Vagina (tissue), 2 donors: ENCODE data around the gene GRIN2C. TPM values are rescaled to one million over a fixed set of nuclear protein-coding genes. Genes with fewer than 3 reads are reported as not detected.

Experiments
- DNase-seq, 2 donors: peaks; one replicate each; pipeline ENCODE4 v3.0.0-alpha.2; 2017; ENCODE audit errors: extremely low spot score in 2 of 2
- H3K27ac ChIP-seq: fragments of 200-600 bp; sonication (generic); one replicate; pipeline ENCODE4 v1.5.1; 2019
- H3K27me3 ChIP-seq: fragments of 200-600 bp; sonication (generic); one replicate; pipeline ENCODE4 v1.5.1; 2019
- H3K36me3 ChIP-seq, 2 donors: fragments of 200-600 bp; sonication (generic); one replicate each; pipeline ENCODE4 v1.5.1; 2017 to 2019
- H3K4me1 ChIP-seq: fragments of 200-600 bp; sonication (generic); one replicate; pipeline ENCODE4 v1.5.1; 2019
- H3K4me3 ChIP-seq, 2 donors: fragments of 200-600 bp; sonication (generic); 1 replicate in 1 of 2; 2 replicates in 1 of 2; pipeline ENCODE4 v1.5.1; 2016 to 2019
- H3K9me3 ChIP-seq: fragments of 200-600 bp; sonication (generic); one replicate; pipeline ENCODE4 v1.5.1; 2019
- POLR2A ChIP-seq, 2 donors: fragments of 450-650 bp; IDR thresholded peaks; one replicate each; pipeline ENCODE4 v1.6.1; 2017; ENCODE audit warnings: antibody characterized with exemption in 2 of 2, mild to moderate bottlenecking in 2 of 2, moderate library complexity in 2 of 2
- POLR2AphosphoS5 ChIP-seq, 2 donors: sonication (generic); formaldehyde crosslinking; IDR thresholded peaks; one replicate each; pipeline ENCODE4 v1.9.0; 2017; ENCODE audit warnings: antibody characterized with exemption in 2 of 2, mild to moderate bottlenecking in 2 of 2, low read depth in 1 of 2; ENCODE audit not compliant: insufficient read depth in 1 of 2
- intact Hi-C: fragments of 100-400 bp; cut with DNase I; formaldehyde crosslinking; loops from one replicate; pipeline ENCODE4 v1.15.1; 2023
- total RNA-seq: library from RNA; depleted of rRNA; stranded (reverse); fragments of >200 nt; gene quantifications from one replicate; pipeline ENCODE4 v1.2.3, GENCODE V29; 2016
- TF ChIP-seq, protein P1 (sequence below), 3 experiments: fragments of 450-650 bp in 2 of 3; fragments of 200-600 bp in 1 of 3; sonication (generic) in 1 of 3; IDR thresholded peaks; one replicate each; pipeline ENCODE4 v1.5.1; 2017 to 2019; ENCODE audit warnings: antibody characterized with exemption in 3 of 3, mild to moderate bottlenecking in 2 of 3, moderate library complexity in 2 of 3

The GRIN2C gene
- total RNA-seq, 1 donor from 2014 or later, result not detected

DNA sequence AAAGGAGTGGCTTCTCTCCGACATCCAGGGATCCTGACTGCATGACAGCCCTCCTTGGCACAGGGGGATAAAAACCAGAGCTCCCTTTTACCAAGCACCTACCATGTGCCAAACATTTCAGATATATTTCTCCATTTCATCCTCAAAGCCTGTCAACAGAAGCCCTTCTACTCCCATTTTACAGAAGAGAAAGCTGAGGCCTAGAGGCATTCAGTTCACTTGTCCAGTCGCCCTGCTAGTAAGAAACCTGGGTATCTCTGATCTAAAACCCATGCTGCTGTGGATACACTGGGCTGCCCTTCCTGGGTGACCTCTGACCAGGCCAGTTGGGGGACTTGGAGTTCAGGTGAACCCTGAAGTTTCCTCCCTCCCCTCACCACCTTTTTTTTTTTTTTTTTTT, 19.0 kb upstream of the GRIN2C start:
- intact Hi-C loops, result no loop called here
- H3K9me3 ChIP-seq, result no peaks in the 10 kb centered on the region
- no peak overlapping the region for H3K27ac ChIP-seq
- no peaks in the 10 kb centered on the region for H3K27me3 ChIP-seq
- no peak overlapping the region for H3K4me3 ChIP-seq
- H3K4me1 ChIP-seq, result peaks cover 15% of the 10 kb centered on the region
- TF ChIP-seq, protein P1, sequence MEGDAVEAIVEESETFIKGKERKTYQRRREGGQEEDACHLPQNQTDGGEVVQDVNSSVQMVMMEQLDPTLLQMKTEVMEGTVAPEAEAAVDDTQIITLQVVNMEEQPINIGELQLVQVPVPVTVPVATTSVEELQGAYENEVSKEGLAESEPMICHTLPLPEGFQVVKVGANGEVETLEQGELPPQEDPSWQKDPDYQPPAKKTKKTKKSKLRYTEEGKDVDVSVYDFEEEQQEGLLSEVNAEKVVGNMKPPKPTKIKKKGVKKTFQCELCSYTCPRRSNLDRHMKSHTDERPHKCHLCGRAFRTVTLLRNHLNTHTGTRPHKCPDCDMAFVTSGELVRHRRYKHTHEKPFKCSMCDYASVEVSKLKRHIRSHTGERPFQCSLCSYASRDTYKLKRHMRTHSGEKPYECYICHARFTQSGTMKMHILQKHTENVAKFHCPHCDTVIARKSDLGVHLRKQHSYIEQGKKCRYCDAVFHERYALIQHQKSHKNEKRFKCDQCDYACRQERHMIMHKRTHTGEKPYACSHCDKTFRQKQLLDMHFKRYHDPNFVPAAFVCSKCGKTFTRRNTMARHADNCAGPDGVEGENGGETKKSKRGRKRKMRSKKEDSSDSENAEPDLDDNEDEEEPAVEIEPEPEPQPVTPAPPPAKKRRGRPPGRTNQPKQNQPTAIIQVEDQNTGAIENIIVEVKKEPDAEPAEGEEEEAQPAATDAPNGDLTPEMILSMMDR (IDR thresholded peaks at IDR 0.05), result no peak
- TF ChIP-seq POLR2A (IDR thresholded peaks at IDR 0.05) (no peak), POLR2AphosphoS5 (IDR thresholded peaks at IDR 0.05; ENCODE audit: insufficient read depth in 1 of 2, low read depth in 1 of 2) (no peak)
- DNase-seq, result no peak
- no peaks in the 10 kb centered on the region for H3K36me3 ChIP-seq

DNA sequence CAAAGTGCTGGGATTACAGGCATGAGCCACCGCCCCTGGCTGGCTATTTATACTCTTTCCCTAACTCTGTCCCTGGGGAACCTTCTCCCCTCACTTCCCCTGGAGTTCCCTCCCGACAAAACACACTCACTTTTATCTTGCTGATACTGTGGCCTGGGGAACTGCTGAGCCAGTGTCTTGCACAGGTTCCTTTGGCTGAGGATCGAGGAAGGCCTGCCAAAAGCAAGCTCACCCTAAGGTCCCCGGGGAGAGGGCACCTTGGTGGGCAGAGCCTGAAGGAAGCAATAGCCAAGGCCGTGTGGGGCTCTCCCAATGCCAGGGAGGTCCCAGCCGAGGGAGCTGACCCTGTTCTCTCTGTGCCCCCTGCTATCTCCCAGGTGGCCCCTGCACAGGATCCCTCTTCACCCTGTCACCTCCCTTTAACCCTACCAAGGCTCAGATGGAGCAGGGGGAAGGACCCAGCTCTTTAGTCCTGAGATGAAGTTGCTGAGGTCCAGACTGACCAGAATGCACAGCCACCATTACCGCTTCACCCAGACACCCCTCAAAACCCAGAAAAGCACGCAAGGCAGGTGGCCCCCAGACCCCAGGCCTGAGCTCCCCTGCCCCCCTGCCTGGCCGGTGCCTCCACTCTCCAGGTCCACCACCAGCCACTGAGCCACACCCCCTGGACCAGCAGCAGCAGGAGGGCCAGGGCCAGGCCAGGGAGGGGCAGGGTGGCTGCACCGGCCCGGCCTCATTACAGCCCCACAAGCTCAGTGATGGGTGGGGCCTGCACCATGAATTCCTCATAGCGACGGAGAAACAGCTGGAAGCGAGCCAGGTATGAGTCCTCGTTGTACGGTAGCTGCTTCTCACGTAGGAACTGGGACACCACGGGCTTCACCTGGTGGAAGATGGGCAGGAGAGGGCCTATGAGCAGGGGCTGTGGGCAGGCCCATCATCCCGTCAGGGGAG, 18.2 kb upstream of the GRIN2C start:
- Histone ChIP-seq H3K36me3 (no peaks in the 10 kb centered on the region), H3K27me3 (no peaks in the 10 kb centered on the region), H3K27ac (no peak overlapping the region), H3K9me3 (no peaks in the 10 kb centered on the region), H3K4me3 (no peak overlapping the region), H3K4me1 (peaks cover 16% of the 10 kb centered on the region)
- intact Hi-C loops, result no loop called here
- TF ChIP-seq POLR2A (IDR thresholded peaks at IDR 0.05) (no peak), POLR2AphosphoS5 (IDR thresholded peaks at IDR 0.05; ENCODE audit: insufficient read depth in 1 of 2, low read depth in 1 of 2) (no peak)
- TF ChIP-seq, protein P1 (IDR thresholded peaks at IDR 0.05), result no peak
- DNase-seq, result no peak

GRCh38 chr17:74875977-74876593, 16.4 kb upstream of the GRIN2C start:
- DNase-seq, result no peak
- Histone ChIP-seq H3K27ac (no peak overlapping the region), H3K27me3 (no peaks in the 10 kb centered on the region), H3K9me3 (no peaks in the 10 kb centered on the region), H3K4me3 (no peak overlapping the region), H3K4me1 (peaks cover 32% of the 10 kb centered on the region), H3K36me3 (no peaks in the 10 kb centered on the region)
- intact Hi-C loops, result no loop called here
- TF ChIP-seq POLR2A (IDR thresholded peaks at IDR 0.05), result no peak
- TF ChIP-seq, protein P1 (IDR thresholded peaks at IDR 0.05), result no peak
- no peak for TF ChIP-seq POLR2AphosphoS5 (IDR thresholded peaks at IDR 0.05; ENCODE audit: insufficient read depth in 1 of 2, low read depth in 1 of 2)

DNA sequence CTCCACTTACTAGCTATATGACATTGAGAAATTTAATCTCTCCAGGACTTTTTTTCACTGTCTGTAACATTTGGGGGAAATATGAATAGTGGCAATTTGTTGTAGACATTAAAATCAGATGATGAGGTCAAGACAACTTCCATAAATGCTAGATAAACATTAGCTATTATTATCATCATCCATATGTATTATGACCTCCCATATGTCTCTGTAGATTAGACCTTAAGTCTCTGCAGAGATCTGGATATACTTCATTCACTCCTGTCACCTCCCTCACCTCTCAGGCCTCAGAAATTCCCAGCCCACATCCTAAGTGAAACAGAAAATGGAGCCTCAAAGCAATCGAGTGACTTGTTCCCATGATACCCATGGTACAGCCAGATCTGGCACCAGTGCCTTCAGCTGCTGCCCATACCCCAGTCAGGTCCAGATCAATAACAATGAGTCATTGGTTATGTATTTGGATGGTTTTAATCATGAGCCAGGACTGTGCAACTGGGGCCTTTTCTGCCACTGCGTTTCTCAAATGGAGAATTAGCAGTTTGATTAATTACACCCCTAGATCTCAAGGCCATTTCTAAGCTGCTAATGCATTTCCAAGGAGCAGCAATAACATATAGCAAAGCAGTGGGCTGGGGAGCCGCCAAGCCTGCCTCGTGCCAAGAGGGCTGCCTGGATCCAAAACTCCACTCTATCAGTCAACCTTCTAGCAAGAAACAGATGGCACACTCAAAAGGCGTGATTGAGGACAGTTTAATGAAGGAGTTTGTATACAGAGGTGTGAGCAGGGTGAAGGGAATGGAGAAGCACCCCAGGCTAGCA, 15.7 kb upstream of the GRIN2C start:
- TF ChIP-seq POLR2A (IDR thresholded peaks at IDR 0.05), result no peak
- TF ChIP-seq, protein P1 (IDR thresholded peaks at IDR 0.05), result no peak
- no peak for TF ChIP-seq POLR2AphosphoS5 (IDR thresholded peaks at IDR 0.05; ENCODE audit: insufficient read depth in 1 of 2, low read depth in 1 of 2)
- H3K36me3 ChIP-seq, result no peaks in the 10 kb centered on the region
- H3K9me3 ChIP-seq, result no peaks in the 10 kb centered on the region
- no peak overlapping the region for H3K27ac ChIP-seq
- no peak for DNase-seq
- H3K4me1 ChIP-seq, result peaks cover 39% of the 10 kb centered on the region
- H3K4me3 ChIP-seq, result no peak overlapping the region
- no peaks in the 10 kb centered on the region for H3K27me3 ChIP-seq
- intact Hi-C loops, result no loop called here
